AG10803 (cell line): ENCODE measurements around the gene NRAP.

Experiments used
- DNase-seq: peaks from one replicate; pipeline ENCODE4 v3.0.0; 2010; ENCODE audit warnings: low read depth
- H3K4me3 ChIP-seq: 2 replicates; pipeline ENCODE4 v1.5.1; 2011; ENCODE audit warnings: mild to moderate bottlenecking, low read length, control low read depth
- TF ChIP-seq, protein P1 (sequence below): conservative IDR thresholded peaks from 2 replicates; pipeline ENCODE4 v1.5.1; 2011; ENCODE audit warnings: mild to moderate bottlenecking, low read length, control low read depth, inconsistent platforms

NRAP gene

DNA sequence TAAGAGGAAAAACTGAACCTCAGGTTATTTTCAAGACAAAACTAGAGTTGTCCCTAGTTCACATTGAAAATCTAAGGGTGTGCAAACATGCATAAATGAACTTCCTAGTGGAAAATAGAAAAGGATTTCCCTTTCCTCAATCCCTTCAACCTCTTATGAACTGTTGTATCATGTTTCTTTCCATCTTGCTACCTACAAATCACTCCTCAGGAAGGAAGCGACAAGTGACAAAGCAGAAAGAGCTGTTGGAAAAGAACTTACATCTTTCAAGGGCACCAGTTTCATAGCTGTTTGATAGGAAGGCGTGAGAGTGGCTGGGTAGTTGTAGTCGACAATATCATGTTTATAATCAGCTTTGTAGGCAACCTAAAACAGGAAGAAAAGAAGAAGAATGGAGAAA lies 23.9 kb downstream of the NRAP start:
- H3K4me3 ChIP-seq: no peak overlapping the region
- DNase-seq: no peak
- TF ChIP-seq, protein P1, sequence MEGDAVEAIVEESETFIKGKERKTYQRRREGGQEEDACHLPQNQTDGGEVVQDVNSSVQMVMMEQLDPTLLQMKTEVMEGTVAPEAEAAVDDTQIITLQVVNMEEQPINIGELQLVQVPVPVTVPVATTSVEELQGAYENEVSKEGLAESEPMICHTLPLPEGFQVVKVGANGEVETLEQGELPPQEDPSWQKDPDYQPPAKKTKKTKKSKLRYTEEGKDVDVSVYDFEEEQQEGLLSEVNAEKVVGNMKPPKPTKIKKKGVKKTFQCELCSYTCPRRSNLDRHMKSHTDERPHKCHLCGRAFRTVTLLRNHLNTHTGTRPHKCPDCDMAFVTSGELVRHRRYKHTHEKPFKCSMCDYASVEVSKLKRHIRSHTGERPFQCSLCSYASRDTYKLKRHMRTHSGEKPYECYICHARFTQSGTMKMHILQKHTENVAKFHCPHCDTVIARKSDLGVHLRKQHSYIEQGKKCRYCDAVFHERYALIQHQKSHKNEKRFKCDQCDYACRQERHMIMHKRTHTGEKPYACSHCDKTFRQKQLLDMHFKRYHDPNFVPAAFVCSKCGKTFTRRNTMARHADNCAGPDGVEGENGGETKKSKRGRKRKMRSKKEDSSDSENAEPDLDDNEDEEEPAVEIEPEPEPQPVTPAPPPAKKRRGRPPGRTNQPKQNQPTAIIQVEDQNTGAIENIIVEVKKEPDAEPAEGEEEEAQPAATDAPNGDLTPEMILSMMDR: no peak

DNA sequence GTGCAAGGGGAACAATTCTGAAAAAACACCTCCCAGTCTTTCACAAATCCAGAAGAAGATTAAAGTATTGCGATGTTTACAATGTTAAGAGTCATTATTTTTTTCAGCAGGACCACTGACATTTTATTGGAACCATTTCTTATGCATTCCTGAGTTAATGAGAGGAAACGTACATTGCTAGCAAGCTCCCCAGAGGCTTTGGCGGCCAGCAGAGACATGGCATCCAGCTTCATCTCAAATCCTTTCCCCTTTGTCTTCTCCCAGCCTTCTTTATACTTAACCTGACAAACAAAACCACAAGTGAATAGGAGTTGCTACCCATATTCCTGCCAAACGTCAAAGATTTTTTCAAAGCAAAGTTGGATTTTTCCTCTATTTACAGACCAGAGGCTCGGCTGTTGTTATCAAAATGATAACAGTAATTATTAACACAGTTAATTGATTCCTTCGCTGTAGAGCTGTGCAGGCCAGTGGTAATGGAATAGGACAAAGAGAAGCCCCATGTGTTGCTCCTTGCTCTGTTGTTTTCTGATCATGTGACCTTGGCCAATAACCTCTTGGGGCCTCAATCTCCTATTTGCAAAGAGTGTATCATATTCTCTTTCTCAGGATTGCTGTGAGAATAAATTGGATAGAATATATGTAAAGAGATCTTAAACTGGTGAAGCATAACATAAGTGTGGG lies 32.0 kb downstream of the NRAP start:
- TF ChIP-seq, protein P1: no peak
- no peak overlapping the region for H3K4me3 ChIP-seq
- no peak for DNase-seq

DNA sequence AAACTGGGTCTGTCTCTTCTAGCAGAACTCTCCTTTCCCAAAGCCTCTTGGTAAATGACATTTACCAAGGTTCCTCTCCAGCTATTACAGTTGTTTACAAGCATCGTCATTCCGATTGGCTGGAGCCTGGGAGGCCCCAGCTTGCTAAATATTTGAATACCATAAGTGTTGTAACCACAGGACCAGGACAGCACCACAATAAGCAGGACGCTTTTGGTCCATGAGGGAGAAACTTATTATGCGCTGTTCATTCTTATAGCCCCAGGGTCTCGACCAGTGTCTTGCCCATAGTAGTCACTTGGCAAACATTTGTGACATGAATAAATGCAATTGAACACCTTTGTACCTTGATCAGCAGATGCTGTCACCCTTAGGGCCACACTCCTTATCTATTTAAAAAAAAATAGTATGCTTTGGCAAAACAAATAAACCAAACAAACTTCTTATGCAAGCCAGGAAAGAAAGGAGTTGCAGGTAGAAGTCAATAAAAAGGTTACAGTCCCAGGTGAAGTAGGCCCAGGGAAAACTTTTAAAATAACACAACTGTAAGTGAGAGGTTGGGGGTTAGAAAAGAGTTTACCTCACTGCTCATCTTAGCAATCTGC lies 32.8 kb downstream of the NRAP start:
- H3K4me3 ChIP-seq: no peak overlapping the region
- DNase-seq: no peak
- TF ChIP-seq, protein P1: no peak

GRCh38 chr10:113628607-113629153 lies 35.2 kb downstream of the NRAP start:
- no peak overlapping the region for H3K4me3 ChIP-seq
- DNase-seq: no peak
- TF ChIP-seq, protein P1: no peak

DNA sequence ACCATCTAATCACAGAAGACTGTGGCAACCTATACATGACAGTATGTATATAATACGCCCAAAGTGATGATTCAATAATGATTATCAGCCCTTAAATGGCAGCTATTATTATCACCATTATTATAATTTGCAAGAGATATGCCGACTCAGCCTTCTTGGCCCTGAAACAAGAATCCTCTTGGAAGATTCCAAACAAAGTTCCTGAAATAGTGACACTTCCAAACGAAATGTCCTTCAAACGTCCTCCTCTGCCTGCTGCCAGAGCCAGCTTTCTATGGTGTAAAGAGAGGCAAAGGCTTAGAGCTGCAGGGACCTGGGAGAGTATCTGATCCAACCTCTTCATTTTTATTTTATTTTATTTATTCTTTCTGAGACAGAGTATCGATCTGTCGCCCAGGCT lies 36.0 kb downstream of the NRAP start:
- H3K4me3 ChIP-seq: no peak overlapping the region
- TF ChIP-seq, protein P1: no peak
- no peak for DNase-seq

GRCh38 chr10:113626809-113627355 lies 37.0 kb downstream of the NRAP start:
- no peak for DNase-seq
- TF ChIP-seq, protein P1: no peak

More at GRCh38 chr10:113626809-113627355, 37.0 kb downstream of the NRAP start:
- no peak overlapping the region for H3K4me3 ChIP-seq
